Right renal pelvis (tissue), 4 donors: ENCODE results near the gene PYGM. TPM values are rescaled to one million over a fixed set of nuclear protein-coding genes. Genes with fewer than 3 reads are reported as not detected.

Source experiments
- DNase-seq, 4 donors: peaks; one replicate each; pipeline ENCODE4 v3.0.0-alpha.2; 2013; ENCODE audit warnings: low read depth in 4 of 4, low spot score in 3 of 4, missing footprints in 1 of 4
- polyA plus RNA-seq, 4 donors: library from polyadenylated mRNA; unstranded; fragments of 120-200 nt; gene quantifications; one replicate each; pipeline ENCODE4 v1.2.1, GENCODE V29; 2013; ENCODE audit not compliant: insufficient read length in 4 of 4

PYGM gene
- polyA plus RNA-seq, 4 donors = 1.5 to 3.0 (median 2.5) TPM

GRCh38 chr11:64720640-64721358 is 39.0 kb downstream of the PYGM start:
- DNase-seq = no peak

GRCh38 chr11:64720167-64720566 is 39.6 kb downstream of the PYGM start:
- DNase-seq = no peak

- no peak for DNase-seq
Observed at GRCh38 chr11:64719406-64719805, 40.4 kb downstream of the PYGM start.

GRCh38 chr11:64718780-64719124 is 41.0 kb downstream of the PYGM start:
- no peak for DNase-seq

GRCh38 chr11:64718084-64718779 is 41.5 kb downstream of the PYGM start:
- DNase-seq = no peak

- no peak for DNase-seq
Observed at GRCh38 chr11:64717268-64717578, 42.6 kb downstream of the PYGM start.

GRCh38 chr11:64716473-64717267 is 43.1 kb downstream of the PYGM start:
- DNase-seq = no peak

GRCh38 chr11:64715756-64716472 is 43.9 kb downstream of the PYGM start:
- no peak for DNase-seq

- no peak for DNase-seq
Observed at GRCh38 chr11:64715110-64715509, 44.7 kb downstream of the PYGM start.

GRCh38 chr11:64714666-64715065 is 45.1 kb downstream of the PYGM start:
- DNase-seq = no peak

- no peak for DNase-seq
Observed at GRCh38 chr11:64713781-64714363, 45.9 kb downstream of the PYGM start.

- DNase-seq = peak in 1 of 4 donors; percentile 45
Observed at GRCh38 chr11:64713016-64713707, 46.6 kb downstream of the PYGM start.

GRCh38 chr11:64712430-64713015 is 47.3 kb downstream of the PYGM start:
- DNase-seq = no peak

GRCh38 chr11:64711956-64712362 is 47.8 kb downstream of the PYGM start:
- DNase-seq = no peak

GRCh38 chr11:64711138-64711955 is 48.4 kb downstream of the PYGM start:
- DNase-seq = no peak

- no peak for DNase-seq
Observed at GRCh38 chr11:64710418-64711137, 49.2 kb downstream of the PYGM start.

GRCh38 chr11:64705501-64705900 is 54.3 kb downstream of the PYGM start:
- DNase-seq = no peak

GRCh38 chr11:64703048-64703447 is 56.7 kb downstream of the PYGM start:
- DNase-seq = no peak
